LHCN-M2 (cell line): Measurements from ENCODE around the gene LRRC4C. TPM values are rescaled to one million over a fixed set of nuclear protein-coding genes. Genes with fewer than 3 reads are reported as not detected.

Experiments used
- DNase-seq: peaks from one replicate; pipeline ENCODE4 v3.0.0-alpha.2; 2012; ENCODE audit warnings: low read depth
- total RNA-seq: library from RNA; depleted of rRNA; stranded (reverse); fragments of >200 nt; gene quantifications from 2 replicates; pipeline ENCODE4 v1.2.3, GENCODE V29; 2014

LRRC4C gene
- total RNA-seq, 1 experiment from 2014 or later: not detected

DNA sequence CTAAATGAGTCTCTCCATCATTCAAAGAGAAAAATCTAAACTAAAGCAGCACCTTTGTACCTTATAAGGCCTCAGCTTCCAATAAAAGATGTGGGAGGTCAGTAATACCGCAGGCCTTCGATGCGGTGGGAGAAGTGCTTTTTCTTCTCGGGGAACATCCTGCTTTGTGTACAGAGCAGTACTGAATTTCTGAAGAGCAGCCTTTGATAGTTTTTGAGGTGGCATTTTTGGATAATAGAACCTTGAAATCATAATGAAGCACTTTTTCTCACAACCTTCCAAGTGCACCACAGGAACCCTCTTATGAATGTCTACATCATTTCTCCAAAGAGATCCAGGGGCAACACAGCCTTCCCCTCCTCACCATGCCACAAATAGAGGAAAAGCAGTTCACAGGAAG is 39.6 kb downstream of the LRRC4C start:
- no peak for DNase-seq

GRCh38 chr11:41414771-41415440 is 44.5 kb downstream of the LRRC4C start:
- DNase-seq: no peak

DNA sequence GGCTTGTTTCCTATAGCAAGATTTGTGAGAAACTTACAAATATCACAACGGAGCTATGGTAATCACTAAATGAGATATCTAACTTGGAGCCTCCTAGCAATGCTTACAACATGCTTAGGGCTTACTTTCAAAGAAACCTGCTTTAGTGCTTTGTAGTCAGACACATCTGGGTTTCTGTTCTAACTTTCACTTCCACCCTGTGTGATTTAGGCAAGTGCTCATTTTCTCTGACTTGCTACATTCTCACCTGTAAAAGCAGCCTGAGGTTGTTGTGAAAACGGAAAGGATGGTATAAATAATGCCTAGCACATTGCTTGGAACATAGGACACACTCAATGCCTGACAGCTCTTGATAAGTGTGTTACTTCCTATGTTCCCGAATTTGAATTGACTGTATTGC is 45.6 kb downstream of the LRRC4C start:
- no peak for DNase-seq

DNA sequence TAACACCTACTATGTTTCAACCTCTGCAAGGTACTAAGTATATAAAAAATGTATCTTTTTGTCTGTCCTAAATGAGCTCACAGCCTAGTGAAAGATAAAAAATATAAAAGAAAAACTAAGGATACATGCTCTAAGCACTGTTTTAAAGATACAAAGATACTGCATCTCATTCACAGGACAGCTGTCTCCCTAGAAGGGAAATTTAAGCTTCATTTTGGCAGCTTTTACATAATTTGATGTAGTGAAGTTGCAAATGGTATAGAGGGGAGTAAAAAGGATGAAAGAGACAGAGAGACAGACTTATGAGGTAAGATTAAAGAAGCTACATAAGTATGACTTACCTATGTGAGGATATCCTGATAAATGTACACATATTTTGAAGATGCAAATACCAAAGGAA is 53.6 kb downstream of the LRRC4C start:
- no peak for DNase-seq

- no peak for DNase-seq
Observed at GRCh38 chr11:41404109-41404508, 55.3 kb downstream of the LRRC4C start.

DNA sequence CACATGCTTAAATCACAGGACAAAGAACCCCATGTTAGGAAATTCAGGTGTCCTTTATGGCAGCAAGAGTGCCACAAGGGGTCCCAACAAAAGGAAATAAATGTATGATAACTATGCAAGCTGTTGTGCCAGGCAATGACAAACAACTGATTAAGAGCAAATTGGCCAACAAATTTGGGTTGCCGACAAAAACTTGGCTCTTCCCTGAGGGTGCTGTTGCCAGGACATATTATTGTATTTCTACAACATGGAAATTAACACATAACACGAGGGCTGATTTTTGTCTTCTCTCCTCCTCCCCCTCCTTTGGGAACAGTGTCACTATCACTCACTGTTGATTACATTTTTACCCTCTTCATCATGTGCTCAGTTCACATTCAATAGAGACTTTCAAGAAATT is 56.0 kb downstream of the LRRC4C start:
- DNase-seq: no peak

DNA sequence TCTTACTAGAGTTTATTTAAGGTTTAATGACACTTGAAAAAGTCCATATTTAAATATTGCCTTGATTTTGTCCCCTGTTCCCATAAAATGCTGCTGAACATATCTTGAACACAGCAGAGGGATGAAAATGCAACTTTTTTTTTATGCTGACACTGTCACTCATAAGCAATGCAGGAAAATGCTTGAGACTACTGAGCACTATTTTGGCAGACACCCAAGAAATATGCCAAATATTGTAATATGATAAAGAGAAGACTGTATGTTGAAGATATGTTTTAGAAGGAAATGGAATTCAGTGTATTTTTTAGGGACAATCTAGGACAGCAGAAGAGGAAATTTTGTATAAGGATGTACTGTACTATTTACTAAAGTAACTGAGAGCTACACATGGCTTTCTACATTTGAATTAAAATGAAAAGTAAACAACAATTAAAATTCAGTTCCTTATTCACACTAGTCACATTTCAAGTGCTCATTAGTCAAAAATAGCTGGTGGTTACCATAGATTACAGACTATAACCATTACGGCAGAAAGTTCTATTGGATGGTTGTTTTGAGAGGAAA is 58.6 kb downstream of the LRRC4C start:
- no peak for DNase-seq

GRCh38 chr11:41400124-41400523 is 59.3 kb downstream of the LRRC4C start:
- DNase-seq: no peak

GRCh38 chr11:41399323-41399722 is 60.1 kb downstream of the LRRC4C start:
- DNase-seq: no peak

- no peak for DNase-seq
Observed at GRCh38 chr11:41398175-41398574, 61.3 kb downstream of the LRRC4C start.

DNA sequence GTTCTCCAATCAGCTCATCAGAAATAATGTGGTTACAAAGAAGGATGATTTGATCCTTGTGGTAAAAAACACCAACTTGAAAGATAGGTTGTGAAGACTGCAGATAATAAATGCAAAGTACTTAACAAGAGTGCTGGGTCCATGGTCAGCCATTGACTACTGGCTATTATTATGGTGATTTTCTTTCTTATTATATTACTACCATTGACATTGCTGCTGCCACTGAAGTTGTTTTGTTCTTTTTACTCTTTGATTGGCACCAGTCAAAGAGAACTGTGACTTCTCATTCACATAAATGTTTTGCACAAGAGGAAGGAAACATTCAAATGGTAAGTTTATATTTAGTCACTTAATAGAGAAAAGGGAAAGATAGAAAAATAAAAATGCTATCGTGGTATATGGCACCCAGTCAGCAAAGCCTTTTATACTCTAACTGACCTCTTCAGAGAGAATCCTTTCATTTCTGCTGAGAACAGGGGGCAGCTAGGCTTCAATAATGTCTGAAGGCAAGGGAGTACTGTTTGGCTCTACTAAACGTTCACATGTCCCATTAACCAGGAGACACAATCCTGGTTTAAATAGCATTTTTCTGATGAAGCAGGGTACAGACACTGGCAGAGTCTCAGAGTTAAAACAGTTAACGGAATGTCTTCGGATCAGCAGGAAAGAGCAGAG is 64.8 kb downstream of the LRRC4C start:
- DNase-seq: no peak

- no peak for DNase-seq
Observed at GRCh38 chr11:41392596-41392995, 66.9 kb downstream of the LRRC4C start.

- DNase-seq: no peak
Observed at GRCh38 chr11:41389623-41390130, 69.8 kb downstream of the LRRC4C start.

GRCh38 chr11:41384329-41384728 is 75.1 kb downstream of the LRRC4C start:
- no peak for DNase-seq

DNA sequence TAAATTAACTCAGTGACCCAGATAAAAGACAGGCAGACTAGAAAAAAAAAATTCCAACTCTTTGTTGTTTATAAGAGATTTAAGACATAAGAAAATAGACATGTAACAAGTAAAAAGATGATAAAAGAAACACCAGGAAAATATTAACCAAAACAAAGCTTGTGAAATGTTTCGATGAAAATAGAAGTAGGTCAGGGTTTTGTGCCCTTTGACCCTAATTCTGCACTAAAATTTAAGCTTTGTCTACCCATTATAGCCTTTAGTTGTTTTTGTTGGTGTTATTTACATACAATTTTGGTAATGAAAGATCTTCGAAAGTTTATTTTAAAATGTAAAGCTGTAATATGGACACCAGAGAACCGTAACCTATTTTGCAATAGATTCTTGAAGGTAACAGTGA is 75.7 kb downstream of the LRRC4C start:
- DNase-seq: no peak

DNA sequence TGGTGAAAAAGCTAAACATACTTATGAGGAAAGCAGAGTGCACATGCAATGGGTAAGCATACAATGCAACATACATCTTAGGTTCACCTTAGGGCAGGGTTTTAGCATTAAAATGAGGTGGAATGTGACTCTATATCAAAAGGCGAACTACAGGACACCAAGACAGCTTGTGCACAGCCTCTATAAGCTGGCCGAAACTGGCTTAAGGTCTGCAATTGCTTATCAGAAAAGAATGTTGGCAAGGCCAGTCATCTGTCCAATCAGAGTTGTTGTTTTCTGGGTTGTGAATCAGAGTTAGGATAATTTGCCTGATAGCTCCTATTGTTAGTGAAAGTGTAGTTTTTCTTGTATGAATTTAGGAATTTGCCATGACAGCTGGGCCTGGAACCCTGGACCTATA is 76.5 kb downstream of the LRRC4C start:
- DNase-seq: no peak

GRCh38 chr11:41379084-41379483 is 80.4 kb downstream of the LRRC4C start:
- no peak for DNase-seq

- DNase-seq: no peak
Observed at GRCh38 chr11:41377709-41378394, 81.6 kb downstream of the LRRC4C start.

- DNase-seq: no peak
Observed at GRCh38 chr11:41351825-41352224, 107.6 kb downstream of the LRRC4C start.

GRCh38 chr11:41346042-41346441 is 113.4 kb downstream of the LRRC4C start:
- DNase-seq: no peak

DNA sequence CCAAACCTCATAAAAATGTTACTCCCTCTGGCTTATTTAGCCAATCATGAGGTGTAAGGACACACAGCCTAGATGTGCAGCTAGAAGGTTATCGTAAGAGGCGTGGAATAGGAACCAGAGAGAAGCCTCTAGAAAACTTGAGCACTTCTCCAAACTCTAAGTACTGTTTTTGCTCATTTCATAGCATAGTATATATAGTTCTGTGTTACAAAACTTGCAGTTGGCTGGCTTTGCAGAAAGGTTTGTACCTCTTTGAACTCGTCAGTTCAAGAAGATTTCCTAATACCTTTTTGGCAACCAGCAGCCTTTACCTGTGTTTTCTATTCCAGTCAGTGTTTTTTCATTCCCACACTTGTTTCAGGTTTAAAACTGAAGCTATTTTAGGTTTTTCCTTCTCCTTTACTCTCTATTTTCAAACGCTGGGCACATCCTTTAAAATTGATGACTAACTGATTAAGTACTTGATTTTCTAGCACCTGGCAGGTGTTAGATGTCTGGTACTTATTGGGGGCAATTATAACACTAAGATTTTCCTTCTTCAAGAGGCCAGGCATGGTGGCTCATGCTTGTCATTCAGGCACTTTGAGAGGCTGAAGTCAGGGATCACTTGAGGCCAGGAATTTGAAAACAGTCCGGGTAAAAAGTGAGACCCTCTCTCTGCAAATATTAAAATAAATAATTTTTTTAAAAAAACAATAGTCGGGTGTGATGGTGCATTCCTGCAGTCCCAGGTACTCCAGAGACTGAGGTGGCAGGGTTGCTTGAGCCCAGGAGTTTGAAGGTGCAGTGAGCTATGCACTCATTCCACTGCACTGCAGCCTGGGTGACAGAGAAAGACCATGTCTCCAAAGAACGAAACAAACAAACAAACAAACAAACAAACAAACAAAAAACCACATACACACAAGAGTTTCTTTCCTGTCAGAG is 125.2 kb downstream of the LRRC4C start:
- no peak for DNase-seq
